Coronary artery (tissue), 2 donors: ENCODE results near the gene SPARCL1.
"Not testable (repeated sequence)": the region's sequence is repeated elsewhere in the genome, so short reads cannot be mapped to it uniquely, and the experiment has no call there.

Source experiments
- DNase-seq: peaks from one replicate; pipeline ENCODE4 v3.0.0-alpha.2; 2017; ENCODE audit warnings: low spot score
- H3K27ac ChIP-seq, 2 donors: fragments of 200-600 bp; sonication (generic); one replicate each; pipeline ENCODE4 v1.5.1; 2016 to 2019
- H3K4me3 ChIP-seq: fragments of 200-600 bp; sonication (generic); 2 replicates; pipeline ENCODE4 v1.5.1; 2016; ENCODE audit warnings: mild to moderate bottlenecking, moderate library complexity
- TF ChIP-seq, protein P1 (sequence below): fragments of 200-600 bp; sonication (generic); IDR thresholded peaks from one replicate; pipeline ENCODE4 v1.5.1; 2019; ENCODE audit warnings: antibody characterized with exemption

The SPARCL1 gene

DNA sequence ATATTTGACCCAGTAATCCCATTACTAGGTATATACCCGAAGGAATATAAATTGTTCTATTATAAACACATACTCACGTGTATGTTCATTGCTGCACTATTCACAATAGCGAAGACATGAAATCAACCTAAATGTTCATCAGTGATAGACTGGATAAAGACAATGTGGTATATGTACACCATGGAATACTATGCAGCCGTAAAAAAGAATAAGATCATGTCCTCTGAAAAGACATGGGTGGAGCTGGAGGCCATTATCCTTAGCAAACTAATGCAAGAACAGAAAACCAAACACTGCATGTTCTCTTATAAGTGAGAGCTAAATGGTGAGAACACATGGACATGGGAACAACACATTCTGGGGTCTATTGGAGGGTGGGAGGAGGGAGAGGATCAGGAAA is 70.3 kb downstream of the SPARCL1 start:
- Histone ChIP-seq H3K27ac (no peak overlapping the region), H3K4me3 (no peak overlapping the region)
- TF ChIP-seq, protein P1, sequence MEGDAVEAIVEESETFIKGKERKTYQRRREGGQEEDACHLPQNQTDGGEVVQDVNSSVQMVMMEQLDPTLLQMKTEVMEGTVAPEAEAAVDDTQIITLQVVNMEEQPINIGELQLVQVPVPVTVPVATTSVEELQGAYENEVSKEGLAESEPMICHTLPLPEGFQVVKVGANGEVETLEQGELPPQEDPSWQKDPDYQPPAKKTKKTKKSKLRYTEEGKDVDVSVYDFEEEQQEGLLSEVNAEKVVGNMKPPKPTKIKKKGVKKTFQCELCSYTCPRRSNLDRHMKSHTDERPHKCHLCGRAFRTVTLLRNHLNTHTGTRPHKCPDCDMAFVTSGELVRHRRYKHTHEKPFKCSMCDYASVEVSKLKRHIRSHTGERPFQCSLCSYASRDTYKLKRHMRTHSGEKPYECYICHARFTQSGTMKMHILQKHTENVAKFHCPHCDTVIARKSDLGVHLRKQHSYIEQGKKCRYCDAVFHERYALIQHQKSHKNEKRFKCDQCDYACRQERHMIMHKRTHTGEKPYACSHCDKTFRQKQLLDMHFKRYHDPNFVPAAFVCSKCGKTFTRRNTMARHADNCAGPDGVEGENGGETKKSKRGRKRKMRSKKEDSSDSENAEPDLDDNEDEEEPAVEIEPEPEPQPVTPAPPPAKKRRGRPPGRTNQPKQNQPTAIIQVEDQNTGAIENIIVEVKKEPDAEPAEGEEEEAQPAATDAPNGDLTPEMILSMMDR = no peak
- DNase-seq = no peak

DNA sequence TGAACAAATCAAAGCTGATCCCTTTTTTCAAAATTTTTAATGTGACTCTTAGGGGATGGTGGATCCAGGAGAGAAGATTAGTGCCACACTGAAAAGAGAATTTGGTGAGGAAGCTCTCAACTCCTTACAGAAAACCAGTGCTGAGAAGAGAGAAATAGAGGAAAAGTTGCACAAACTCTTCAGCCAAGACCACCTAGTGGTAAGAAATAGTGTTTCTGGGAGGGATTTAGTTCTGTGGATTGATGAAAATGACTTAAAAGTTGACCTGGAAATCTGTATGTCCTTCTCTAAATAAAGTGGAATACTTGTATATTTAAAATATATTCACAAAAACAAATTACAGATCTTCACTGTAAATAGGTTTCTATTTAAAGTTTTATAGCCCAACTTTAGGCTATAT is 77.6 kb downstream of the SPARCL1 start:
- H3K27ac ChIP-seq = no peak overlapping the region
- TF ChIP-seq, protein P1 = no peak
- no peak overlapping the region for H3K4me3 ChIP-seq
- no peak for DNase-seq

DNA sequence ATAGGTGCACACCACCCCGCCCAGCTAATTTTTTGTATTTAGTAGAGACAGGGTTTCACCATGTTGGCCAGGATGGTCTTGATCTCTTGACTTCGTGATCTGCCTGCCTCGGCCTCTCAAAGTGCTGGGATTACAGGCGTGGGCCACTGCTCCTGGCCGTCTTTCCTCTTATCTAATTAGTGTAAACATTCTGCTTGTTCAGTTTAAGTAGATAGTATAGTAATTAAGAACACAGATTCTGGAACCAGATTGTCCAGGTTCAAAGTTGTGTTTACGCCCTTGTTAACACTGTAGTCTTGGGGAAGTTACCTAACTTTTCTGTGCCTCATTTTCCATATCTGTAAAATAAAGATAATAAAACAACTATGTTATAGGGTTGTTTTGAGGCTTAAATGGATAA is 82.8 kb downstream of the SPARCL1 start:
- not testable (repeated sequence) for DNase-seq, H3K4me3 ChIP-seq, H3K27ac ChIP-seq

DNA sequence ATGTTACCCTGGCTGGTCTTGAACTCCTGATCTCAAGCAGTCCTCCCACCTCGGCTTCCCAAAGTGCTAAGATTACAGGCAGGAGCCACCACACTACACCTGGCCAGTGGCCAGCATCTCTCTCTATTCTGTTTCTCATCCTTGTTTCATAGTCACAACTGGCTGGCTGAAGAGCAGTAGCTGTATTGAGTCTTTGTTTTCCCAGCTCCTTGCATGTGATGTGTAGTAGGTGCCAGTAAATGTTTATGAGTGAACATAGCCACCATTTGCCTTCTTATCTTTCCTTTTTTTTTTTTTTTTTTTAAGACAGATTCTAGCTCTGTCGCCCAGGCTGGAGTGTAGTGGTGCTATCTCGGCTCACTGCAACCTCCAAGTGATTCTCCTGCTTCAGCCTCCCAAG is 83.2 kb downstream of the SPARCL1 start:
- no peak for DNase-seq
- no peak overlapping the region for H3K4me3 ChIP-seq
- TF ChIP-seq, protein P1 = no peak
- H3K27ac ChIP-seq = no peak overlapping the region

DNA sequence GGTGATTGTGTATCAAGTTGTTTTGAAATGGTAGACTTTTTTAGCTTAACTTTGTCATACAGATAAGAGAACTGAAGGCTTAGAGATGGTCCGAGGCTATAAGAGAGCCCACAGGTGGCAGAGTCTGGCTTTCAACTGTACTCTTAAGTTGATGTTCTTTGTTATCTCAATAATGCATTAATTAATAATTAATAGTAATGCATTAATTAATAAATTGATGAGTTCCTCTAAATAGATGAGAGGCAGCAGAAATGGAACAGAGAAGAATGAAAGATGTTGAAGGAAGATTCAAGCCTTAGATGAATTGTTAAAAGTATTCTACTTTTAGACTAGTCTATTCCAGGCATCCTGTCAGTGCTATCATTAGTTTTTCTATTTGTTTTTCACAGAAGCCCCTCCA is 84.4 kb downstream of the SPARCL1 start:
- DNase-seq = no peak
- TF ChIP-seq, protein P1 = no peak
- H3K27ac ChIP-seq = no peak overlapping the region
- no peak overlapping the region for H3K4me3 ChIP-seq

DNA sequence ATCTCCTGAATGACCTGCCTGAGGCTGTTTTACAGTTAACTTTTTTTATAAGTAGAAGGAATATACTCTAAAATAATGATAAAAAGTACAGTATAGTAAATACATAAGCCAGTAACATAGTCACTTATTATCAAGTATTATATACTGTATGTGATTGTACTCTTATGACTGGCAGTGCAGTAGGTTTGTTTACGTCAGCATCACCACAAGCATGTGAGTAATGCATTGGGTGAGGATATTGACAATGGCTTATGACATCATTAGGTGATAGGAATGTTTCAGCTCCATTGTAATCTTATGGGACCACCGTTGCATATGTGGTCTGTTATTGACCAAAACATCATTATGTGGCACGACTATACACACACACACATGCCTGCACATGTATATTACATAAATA is 86.3 kb downstream of the SPARCL1 start:
- TF ChIP-seq, protein P1 = no peak
- DNase-seq = no peak
- Histone ChIP-seq H3K4me3 (no peak overlapping the region), H3K27ac (no peak overlapping the region)

DNA sequence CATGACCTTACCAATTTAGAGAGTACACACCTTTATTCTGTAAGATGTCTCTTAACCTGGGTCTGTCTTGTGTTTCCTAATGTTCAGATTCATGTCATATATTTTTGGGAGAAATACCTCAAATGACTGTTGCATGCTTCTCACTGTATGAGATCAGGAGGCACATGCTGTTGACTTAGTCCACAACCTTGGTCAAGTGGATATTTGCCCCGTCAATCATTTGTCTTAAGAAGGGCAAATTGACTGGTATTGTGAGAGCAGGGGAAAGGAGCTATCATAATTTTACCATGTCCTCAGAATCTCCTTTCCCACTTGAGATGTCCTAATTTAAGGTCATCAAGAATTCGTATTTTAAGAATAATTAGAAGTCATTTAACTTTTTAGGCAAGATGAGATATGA is 95.8 kb downstream of the SPARCL1 start:
- no peak overlapping the region for H3K4me3 ChIP-seq
- no peak for DNase-seq
- H3K27ac ChIP-seq = no peak overlapping the region
- TF ChIP-seq, protein P1 = no peak

DNA sequence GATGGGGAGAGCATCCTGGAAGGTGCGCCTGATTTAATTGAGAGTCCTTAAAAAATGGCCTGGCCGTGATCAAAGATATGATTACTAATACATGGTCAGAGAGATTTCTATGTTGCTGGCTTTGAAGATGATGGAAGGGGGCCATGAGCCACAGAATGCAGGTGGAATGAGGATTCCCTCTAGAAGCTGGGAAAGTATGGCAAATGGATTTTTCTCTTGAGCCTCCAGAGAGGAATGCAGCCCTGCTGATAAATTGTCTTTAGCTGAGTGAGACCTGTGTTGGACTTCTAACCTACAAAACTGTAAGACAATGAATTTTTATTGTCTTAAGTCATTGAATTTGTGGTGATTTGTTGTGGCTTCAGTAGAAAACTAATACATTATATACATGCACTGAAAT is 99.1 kb downstream of the SPARCL1 start:
- Histone ChIP-seq H3K27ac (no peak overlapping the region), H3K4me3 (no peak overlapping the region)
- TF ChIP-seq, protein P1 = no peak
- DNase-seq = no peak
